Hematopoietic multipotent progenitor cell treated with erythropoietin and hydrocortisone succinate and interleukin-3 and kit ligand, for 17 days (in vitro differentiated cells): ENCODE data around the gene CDH18.

Experiments used
- DNase-seq: peaks from one replicate; pipeline ENCODE4 v3.0.0-alpha.2; 2015; ENCODE audit warnings: low spot score

CDH18 gene

DNA sequence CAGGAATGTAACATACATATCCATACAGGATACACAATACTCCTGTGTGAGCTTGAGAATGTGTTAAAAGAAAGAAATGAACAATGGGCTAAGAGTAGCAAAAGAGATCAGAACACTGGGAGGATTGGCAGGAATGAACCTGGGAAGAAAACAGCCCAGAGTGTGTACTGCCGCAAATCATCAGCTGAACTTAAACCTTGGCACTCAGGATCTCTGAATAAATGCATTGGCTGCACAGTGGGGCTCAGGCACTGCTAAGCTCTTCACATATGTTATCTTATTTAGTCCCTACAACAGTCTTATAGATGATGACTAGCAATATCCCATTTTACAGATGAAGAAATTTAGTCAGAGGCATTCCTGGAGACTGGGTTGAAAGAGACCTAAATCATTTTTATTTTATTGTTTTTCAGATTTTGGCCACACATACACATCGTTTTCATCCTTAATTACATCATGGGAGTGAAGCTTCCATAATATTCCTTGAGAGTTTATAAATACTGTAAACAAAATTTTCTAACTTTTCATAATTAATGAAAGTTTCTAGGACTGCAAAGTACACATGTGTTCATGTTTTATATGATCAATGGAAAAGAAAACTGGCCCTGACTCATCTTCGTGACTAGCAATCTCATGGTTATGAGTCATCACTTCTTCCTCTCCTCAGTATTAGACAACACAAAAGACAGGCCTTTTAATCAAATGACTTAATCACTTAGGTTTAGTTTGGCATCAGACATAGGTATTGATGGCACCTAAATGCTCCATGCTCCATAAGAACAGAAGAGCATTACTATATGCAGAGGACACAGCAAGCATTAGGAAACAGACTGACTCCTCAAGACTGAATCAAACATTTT, 59.2 kb downstream of the CDH18 start:
- DNase-seq: no peak

DNA sequence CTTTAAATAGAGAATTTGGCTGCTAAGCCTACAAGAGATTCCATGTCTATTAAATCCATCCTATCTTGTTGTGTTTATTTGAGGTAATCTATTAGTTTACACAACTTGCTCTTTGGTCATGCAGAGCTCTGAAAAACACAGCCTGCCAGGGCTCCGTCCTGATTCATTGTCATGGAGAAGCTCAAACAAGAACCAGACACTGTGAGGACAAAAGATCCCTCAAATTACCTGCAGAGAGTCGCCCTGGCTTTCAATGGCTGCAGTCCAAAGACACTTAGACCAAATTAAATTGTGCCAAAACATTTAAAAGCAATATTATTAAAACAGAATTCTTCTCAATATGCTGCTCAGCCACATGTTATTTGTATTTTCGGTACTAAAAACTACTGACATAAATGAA, 60.1 kb downstream of the CDH18 start:
- no peak for DNase-seq

DNA sequence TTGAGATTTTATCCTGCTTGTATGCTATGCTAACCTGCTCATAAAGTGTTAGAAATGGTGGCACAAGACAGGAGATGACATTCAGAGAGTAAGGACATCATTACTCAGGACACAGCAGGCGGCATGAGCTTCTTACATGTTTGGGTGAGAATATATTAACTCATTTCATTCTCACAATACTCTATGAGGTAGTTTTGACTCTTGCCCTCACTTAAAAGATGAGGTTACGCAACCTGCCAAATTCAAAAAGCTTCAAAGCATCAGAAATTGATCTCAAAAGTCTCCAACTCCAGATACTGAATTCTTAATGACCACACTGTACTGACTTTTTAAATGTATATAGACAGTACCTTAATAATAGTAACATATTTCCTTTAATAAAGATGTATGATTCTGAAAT, 60.8 kb downstream of the CDH18 start:
- no peak for DNase-seq

DNA sequence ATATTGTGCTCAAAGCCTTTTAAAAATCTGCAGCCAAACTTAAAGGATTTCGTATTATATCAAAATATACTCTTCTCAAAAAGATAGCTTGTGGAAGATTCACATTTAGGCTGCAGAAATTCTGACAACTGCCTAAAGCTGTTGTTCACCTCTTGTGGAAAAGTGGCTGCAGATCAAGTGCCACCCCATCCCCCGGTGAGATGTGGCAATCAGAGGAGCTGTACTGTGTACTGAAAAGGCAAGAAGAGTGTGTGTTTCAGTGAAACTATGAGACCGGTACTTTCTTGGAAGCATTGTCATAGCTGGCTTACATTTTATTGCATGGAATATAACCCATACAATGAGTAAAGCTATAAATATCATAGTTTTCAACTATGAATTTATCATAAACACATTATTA, 64.3 kb downstream of the CDH18 start:
- no peak for DNase-seq

DNA sequence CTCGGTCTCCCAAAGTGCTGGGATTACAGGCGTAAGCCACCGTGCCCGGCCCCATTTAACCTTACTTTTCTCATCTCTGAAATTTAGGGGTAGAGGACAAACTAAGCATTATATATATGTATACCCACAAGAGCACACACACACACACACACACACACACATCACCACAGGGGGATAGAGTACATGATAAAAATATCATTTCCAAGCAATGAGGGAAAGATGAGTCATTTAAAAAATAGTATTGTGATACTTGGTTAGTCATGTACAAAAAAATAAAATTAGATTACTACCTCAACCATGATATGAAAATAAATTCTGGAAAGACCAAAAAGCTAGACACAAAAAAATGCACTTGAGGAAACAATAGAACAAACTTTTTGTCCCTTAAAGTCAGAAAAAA, 67.2 kb downstream of the CDH18 start:
- DNase-seq: no peak

DNA sequence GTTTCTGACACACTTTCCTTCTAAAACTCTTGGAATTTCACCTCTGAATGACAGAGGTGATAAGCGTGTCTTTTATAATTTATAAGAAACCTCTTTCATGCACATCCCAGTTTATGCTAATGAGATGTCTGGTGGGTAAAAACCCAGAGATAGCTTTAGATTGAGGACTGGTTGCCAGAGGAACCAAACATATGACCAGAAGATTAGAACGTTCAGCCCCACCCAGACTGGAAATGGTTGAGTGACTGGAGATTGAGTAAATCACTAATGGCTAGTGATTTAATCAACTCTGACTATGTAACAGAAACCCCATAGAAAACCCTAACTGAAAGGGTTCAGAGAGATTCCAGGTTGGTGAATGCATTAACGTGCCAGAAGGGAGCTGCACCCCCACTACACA, 69.2 kb downstream of the CDH18 start:
- DNase-seq: no peak

DNA sequence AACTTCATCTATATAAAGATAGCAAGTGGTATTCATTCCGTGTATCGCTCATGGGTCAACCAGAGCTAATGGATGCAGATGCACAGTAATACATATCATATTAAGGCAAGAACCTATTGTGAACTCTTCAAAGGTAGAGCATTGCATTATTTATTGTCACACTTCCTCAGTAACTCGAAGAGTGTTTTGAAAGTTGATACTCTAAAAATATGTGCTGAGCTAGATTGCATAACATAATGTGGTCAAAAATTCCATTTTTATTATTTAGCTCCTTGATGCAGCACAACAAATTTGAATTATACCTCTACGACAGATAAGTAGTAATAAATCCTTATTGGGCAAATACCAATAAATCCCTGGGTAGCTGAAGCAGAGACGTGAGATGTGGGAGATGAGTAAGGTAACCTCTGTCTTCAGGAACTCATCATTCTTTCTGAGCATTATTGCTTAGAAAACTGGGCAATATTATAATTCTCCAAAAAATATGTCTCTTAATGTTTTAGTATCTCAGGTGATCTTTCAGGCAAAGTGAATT, 70.3 kb downstream of the CDH18 start:
- no peak for DNase-seq

DNA sequence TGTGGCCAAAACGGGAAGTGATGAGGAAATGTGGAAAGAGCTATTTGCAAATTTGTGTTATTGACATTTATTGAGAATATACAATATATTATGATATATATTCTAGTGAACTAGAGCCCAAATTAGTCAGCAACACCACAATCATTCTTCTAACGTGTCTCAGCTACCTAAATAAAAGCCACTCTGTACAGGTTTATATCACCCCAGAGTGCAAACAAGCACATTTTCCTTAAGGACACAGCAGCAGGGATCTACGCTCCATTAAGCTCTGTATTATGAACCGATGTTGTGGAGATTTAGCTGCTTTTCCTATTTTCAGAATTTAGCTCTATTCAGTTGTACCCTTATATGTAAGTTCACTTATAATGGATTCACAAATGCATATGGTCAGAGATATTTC, 77.9 kb downstream of the CDH18 start:
- no peak for DNase-seq

DNA sequence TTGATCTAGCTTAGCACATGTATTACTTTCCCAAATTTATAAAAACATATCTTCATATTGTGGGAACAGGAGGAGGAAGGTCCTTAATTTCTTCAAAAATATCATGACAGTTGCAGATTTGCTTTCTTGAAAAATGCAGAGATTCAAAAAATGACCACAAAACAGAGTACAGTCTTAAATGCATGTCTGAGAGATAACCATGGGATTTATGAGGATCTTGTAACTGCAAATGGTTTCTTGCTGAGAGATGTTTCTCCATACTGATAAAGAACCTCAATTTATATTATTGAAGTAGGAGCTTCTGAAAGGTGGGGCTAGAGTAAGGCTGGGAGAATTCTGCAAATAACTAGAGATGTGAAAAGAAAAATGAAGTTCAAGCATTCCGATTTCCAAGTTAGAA, 83.2 kb downstream of the CDH18 start:
- no peak for DNase-seq

DNA sequence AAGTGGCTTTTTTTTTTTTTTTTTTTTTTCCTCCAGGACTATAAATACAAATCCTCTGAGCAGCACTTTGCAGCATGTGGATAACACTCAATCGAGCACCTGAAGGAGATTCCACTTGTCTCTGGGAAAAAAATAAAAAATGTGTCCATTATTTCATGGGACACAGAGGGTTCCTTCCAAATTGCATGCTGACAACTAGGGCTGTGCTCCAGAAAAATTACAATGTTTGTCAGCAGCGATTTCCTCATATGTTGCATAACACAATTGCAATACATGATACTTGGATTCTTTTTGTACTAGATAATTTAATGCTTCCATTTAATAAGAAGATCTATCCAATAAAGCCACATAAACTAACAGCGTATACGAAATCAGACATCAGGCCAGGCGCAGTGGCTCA, 84.4 kb downstream of the CDH18 start:
- DNase-seq: no peak

DNA sequence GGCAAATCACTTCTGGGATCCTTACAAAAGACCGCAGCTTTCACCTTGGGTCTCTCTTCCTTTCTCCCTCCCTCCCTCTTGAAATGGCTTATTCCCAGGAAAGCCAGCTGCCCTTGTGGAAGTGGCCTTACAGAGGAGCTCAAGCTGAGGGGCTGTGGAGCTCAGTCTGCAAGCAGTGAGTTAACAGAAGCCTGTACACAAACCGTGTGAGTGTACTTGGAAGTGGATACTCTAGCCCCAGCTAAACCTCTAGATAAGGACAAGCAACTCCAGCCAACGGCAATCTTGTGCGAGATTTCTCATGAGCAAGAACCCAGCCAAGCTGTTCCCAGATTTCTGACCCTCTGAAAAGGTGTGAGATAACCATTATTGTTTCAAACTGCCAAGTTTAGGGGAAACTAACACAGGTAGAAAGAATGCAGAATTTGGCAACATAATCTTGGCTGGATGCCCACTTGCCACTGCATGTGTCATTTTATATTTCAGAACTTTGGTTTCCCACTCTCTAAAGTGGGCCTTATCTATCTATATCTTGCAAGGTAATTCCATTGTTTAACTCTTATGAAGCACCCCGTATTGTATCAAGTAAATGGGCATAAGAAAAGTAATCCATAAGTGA, 85.6 kb downstream of the CDH18 start:
- no peak for DNase-seq

DNA sequence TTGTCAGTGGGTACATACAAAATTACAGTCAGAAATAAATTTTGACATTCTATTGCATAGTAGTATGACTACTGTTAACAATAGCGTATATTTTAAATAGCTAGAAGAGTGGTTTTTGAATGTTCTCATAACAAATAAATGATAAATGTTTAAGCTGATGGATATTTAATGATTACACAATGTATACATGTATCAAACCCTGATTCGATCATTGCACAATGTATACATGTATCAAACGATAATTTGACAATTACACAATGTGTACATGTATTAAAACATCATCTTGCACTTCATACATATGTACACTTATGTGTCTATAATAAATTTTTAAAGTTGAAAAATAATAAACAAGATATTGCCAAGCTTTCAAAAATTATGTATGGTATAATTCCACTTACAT, 87.7 kb downstream of the CDH18 start:
- DNase-seq: no peak

DNA sequence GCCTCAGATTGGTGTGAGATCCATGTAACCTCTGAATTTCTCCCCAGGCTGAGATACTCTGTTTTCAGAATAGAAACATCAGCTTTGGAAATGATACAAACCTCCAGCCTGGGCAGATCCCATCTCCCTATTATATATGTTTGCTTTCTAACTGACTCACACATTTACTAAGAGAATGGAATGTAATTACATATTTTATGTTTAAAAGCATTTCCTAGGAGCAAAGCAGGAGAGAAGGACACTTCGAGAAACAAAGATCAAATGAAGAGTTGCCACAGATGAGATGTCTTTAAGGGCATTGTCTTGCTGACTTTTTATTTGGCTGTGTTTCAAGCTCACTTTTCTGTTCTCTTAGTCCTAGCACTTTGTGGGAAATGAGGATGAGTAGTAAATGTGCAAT, 96.3 kb downstream of the CDH18 start:
- no peak for DNase-seq

DNA sequence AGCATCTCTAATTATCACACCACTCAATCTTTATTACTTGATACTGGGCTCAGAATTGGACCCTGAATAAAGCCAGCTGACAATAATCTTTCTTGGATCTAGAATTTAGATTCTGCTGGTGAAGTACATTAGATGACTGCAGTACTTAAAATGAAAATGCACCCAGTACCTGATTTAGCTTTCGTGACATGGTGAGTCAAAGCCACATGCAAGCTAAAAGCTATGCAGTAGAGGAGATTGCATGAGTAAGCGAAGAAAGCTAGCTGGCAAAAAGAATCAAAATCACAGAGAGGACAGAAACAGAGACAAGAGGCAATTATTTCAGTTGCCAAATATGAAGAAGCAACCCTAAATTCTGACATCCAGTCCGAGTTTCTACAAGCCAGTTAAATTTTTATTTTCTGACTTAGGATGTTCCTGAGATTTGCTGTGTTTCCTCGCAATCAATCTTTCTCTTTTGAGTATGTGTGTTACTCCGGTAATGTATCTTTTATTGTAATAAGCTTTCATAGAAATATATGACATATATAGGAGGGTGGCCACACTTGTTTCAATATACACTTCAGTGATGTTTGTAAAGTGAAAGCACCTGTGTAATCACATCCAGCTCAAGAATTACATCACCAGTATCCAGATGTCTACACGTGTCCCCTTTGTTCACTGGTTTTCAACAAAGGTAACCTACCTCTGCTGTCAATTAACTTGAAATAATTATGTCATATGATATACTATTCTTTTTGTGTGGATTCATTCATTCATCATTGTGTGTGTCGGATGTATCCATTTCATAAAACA, 101.7 kb downstream of the CDH18 start:
- no peak for DNase-seq

DNA sequence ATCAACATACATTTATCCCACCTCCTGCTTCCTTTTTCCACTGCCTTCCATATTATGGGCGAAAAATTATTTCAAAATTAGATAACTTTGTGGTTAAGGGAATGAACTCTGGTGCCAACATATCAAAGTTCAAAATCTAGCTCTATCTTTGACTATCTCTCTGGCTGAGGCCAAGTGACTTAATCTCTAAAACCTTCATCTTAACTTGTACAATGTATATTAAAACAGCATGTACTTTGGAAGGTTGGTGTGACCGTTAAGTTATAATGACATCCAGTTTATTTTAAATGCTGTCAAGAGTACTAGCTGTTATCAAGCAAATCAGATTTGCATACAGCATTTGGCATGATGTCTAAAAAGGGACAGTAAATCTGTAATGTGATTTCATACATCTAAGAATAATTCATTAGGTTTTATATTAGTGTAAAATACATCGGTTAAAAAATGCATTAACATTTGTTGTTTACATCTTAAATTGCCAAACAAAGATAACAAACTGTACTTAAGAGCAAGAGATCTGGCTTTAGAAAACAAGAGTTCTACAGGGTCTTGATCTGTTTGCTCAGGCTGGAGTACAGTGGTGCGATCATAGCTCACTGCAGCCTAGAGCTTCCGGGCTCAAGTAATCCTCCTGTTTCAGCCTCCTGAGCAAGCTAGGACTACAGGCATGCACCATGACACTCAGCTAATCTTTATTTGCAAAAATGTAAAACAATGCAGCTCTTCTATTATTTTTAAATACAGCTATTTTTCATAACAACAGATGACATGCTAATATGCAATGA, 102.8 kb downstream of the CDH18 start:
- DNase-seq: no peak

DNA sequence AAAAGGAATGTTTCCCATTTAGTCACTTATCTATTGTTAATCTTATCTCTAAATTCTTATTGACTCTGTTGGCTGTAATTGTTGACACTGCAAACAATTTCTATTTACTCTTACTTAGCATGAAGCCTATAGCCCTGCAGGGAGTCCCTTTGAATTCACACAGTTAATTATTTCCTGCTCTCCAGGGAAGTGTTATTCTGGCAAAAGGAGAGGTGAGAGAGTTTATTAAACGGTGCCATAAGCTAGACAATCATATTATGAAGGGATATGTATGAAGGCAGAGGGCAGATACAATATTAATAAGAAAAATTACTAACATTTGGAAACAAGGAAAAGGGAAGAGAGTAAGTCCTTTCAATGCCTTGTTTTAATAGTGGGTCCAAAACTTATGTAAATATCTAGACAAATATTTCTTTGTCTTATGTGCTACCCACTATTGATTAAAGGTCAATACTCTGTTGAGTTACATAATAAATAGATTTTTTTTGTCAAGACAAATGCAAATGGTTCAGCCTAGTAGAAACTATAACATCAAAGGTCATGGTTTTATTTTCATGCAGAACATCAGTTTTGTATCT, 107.1 kb downstream of the CDH18 start:
- DNase-seq: no peak

DNA sequence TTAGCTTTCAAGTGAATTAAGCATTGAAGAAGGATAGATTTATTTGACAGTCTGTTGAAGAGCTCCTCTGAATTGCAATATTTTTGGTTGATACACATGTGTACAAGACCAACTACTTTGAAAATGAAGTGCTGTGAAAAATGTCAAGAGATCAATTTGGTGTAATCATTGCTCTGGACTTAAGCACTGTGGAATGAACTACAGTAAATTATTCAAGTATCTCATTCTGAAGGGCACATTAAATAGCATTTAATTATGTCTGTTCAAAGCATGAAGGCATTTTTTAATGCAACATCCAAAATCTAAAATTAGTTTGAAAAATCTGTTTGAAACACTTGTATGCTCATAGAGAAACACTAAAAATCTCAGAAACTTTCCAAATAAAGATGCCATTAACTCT, 107.5 kb downstream of the CDH18 start:
- DNase-seq: no peak

DNA sequence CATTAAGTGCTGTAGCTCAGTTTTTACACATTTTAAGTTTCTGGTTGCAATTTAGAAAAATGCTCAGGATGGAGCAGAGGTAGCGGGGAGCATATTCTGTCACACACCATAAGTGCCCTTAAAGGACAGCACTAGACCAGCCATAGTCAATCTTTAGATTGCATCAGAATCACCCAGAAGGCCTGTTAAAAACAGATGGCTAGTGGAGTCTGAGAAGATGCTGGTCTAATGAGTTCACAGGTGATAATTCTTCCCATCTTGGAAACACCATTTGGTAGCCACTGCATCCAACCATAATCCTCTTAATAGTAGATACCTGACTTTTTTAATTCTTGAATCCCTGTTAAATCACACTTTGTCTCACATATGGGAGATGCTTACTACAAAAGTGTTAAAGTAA, 113.2 kb downstream of the CDH18 start:
- DNase-seq: no peak

DNA sequence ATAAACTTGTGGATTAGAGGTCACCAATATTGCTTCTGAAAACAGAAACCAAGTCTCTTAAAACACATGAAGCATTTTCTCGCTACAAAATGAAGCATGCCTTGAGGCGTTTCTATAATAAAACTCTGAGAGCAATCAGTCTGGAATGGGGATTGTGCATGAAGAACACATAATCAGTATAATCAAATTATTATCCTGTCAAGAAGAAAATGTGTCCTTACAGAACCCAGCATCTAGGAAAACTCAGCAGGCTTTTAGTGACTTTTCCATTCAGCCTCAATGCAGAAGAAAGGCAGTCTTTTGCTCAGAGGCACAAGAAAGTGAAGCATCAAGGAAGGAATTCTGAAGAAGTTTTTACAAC, 121.9 kb downstream of the CDH18 start:
- no peak for DNase-seq

DNA sequence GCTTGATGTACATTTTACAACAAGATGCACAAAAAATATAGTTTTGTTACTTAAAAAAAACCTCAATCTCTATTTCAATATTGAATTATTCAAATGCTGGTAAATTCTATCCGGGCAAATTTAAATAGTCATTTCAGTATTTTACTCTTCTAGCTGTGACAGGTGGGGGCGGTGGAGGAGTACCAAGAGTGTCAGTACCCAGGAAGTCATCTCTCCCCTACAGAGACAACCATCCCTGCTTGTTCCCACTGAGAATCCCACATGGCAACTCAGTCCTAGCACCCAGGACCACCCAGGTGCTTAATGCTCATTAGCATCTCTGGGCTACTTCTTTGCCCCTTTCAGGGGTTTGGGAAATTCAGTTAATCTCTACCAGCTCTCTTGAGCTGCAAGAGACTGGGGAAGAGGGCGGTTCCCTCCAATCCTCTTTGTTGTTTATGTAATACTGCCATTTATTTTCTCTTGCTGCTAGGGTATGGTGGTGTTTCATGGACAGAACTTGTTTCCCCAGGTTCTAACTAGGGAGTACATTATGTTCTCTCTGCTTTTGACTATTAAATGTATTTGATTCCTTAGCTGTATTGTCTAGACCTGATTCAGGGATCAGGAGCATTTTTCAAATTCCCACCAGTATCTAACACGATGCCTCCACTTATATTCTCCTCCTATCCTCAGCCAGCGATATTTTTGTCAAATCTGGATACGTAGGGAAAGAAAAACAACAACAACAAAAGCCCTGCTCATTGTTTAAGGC, 122.5 kb downstream of the CDH18 start:
- no peak for DNase-seq

DNA sequence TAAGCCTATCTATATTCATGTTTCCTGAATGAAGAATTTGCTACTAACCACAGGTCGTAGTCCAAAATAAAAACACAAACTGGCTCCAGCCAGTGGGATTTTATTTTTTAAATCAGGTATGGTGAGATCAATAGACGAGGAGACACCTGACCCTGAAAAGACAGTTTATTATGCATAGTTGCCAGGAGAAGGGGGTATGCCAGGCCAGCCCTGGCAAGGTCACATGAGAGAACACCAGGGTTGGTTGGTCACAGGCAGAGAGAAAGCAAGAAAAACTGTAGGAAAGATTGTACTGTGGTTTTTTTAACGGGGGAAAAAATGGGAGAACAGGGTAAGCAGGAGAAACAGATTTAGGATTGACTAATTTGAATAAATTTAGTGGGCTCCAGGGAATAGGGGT, 125.3 kb downstream of the CDH18 start:
- DNase-seq: no peak
